ENCODE results near the gene PIK3C2G.

The PIK3C2G gene

GRCh38 chr12:18355429-18355828 is 94.1 kb downstream of the PIK3C2G start:
- no peak for DNase-seq

DNA sequence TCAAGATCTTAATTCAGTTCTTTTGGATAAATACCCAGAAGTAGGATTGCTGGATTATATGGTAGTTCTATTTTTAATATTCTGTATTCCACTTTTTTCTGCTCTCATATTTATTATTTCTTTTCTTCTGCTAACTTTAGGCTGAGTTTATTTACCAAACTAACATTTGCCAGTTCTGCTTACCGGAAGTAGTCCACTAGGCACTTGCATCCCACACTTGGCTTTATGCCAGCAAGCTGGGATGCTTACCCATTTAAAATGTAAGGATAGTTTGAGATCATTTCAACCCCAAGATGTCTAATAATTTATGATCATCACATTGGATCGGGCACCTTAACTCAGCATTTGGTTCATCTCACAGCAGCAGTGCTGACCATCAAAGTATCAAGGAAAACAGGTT is 96.8 kb downstream of the PIK3C2G start:
- DNase-seq = no peak

- no peak for DNase-seq
Measured at GRCh38 chr12:18358930-18359329, 97.6 kb downstream of the PIK3C2G start.

- DNase-seq = no peak
Measured at GRCh38 chr12:18361433-18361832, 100.1 kb downstream of the PIK3C2G start.

- no peak for DNase-seq
Measured at GRCh38 chr12:18363321-18363720, 102.0 kb downstream of the PIK3C2G start.

GRCh38 chr12:18368594-18368993 is 107.3 kb downstream of the PIK3C2G start:
- DNase-seq = no peak

DNA sequence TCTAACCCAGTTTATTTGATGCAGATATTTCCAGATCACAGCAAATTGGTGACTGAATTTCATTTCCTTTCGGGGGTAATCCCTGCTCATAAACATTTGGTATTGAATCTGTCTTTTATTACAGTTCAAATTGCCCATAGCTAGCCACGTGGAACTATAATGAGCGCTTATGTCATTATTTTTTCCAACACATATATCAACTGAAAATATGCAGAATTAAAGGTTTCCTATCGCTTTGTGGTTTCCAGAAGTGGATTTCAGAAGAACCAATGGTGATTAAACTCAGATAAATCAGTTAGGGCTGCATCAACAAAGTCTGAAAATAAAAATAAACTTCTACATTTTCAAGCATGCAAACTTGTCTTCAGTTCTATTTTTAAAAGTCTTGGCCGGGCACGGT is 111.9 kb downstream of the PIK3C2G start:
- DNase-seq = no peak

DNA sequence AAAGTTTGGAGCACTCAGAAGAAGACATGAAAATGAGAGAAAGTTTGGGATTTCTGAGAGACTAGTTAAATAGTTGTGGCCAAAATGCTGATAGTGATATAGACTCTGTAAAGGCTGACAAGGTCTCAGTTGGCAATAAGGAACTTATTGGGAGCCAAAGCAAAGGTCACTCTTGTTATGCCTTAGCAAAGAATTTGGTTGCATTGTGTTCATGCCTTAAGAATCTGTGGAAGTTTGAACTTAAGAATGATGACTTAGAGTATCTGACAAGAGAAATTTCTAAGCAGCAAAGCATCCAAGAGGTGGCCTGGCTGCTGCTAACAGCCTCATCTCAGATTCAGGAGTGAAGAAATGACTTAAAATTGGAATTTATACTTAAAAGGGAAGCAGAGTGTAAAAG is 113.8 kb downstream of the PIK3C2G start:
- DNase-seq = no peak

- no peak for DNase-seq
Measured at GRCh38 chr12:18375583-18375982, 114.3 kb downstream of the PIK3C2G start.

- DNase-seq = no peak
Measured at GRCh38 chr12:18382236-18382885, 121.0 kb downstream of the PIK3C2G start.

- no peak for DNase-seq
Measured at GRCh38 chr12:18383203-18383602, 121.9 kb downstream of the PIK3C2G start.

DNA sequence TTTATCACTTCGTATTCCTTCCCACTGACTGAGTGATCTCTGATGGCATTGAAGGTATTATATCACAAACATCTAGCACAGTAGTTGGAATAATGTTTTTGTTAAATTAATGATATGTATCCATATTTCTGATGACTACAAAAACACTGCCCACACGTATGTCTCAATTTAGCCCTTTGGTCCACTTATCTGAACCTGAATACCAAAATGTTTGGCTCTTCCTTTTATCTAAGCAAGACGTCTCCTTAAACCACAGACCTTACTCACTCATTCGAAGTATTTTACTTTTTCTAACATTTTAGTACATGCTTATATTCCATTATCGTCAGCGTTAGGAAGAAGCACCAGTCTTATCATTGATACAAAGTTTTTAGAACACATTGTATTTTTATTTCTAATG is 126.4 kb downstream of the PIK3C2G start:
- no peak for DNase-seq

DNA sequence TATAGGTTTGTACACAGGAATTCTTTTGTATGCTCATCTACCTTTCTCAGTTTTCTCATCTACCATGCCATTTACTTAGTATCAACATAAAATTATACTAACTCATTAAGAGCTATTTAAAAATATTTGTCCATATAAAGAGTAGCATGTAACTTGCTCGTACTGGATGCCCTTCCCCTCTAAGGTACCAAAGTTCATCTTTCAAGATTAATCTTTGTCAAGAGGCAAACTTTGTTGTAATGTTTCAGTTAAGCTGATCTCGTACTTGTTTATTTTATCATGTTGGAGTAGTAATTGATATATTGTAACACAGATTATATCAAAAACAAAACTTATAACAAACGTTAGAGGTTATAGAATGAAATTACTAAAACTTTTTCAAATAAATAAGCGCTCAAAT is 128.5 kb downstream of the PIK3C2G start:
- DNase-seq = no peak

DNA sequence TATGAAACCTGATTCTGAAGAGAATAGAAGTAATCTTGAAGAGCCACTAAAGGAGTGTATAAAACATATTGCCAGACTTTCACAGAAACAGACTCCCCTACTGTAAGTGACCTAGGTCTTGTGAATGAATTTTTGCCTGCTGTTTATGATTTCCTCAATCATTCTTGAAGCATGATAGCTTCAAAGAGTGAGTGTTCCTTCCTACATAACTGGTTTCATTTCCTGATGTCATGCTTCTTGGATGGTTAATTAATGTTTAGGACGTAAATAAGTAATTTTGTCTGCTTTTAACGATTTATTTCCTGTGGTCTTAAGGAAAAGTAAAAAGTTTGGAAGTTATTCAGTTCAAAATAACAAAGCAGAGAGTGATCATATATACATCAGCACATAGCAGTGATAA is 129.8 kb downstream of the PIK3C2G start:
- no peak for DNase-seq

DNA sequence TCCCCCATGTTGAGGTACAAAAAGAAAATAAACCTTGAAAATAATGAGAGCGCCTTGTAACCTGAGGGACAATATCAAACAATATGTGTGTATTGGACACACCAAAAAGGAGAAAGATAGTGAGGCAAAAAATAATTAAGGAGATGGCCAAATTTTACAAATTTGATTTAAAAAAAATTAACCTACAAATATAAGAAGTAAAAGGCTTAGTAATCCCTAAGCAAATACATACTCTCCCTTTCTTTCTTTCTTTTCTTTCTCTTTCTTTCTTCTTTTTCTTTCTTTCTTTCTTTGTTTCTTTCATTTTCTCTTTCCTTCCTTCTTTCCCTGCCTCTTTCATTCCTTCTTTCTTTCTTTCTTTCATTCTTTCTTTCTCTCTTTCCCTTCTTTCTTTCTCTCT is 133.4 kb downstream of the PIK3C2G start:
- DNase-seq = no peak

- DNase-seq = no peak
Measured at GRCh38 chr12:18400186-18400585, 138.9 kb downstream of the PIK3C2G start.

GRCh38 chr12:18402872-18403611 is 141.7 kb downstream of the PIK3C2G start:
- no peak for DNase-seq

- no peak for DNase-seq
Measured at GRCh38 chr12:18411453-18411852, 150.1 kb downstream of the PIK3C2G start.

DNA sequence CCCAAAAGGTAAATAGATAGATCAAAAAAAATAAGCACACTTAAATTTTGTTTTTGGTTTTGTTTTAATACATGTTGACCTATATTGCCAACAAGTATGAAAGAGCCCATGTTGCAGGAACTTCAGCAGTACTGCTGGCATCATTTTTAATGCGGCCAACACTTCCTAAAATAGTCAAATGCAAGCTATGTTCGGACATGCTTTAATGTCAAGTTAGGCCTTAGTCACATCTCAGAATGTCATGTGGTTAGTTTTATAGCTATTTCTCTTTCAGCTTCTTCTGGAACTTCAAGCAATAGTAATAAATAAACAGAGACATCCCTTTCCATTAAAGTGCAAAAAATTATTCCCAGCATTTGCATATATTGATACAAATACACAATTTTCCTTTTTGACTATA is 153.4 kb downstream of the PIK3C2G start:
- no peak for DNase-seq

DNA sequence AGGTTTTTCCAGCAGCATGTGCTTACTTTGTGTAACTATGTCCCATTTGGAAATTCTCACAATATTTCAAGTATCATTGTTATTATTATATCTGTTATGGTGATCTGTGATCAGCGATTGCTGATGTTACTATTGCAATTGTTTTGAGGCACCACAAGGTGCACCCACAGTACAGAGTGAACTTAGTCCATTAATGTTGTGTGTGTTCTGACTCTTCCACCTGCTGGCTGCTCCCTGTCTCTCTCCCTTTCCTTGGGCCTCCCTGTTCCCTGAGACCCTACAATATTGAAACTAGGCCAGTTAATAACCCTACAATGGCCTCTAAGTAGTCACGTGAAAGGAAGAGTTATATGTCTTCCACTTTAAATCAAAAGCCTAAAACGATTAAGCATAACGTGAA is 153.9 kb downstream of the PIK3C2G start:
- no peak for DNase-seq

GRCh38 chr12:18416412-18416811 is 155.1 kb downstream of the PIK3C2G start:
- no peak for DNase-seq

GRCh38 chr12:18419311-18419710 is 158.0 kb downstream of the PIK3C2G start:
- no peak for DNase-seq

DNA sequence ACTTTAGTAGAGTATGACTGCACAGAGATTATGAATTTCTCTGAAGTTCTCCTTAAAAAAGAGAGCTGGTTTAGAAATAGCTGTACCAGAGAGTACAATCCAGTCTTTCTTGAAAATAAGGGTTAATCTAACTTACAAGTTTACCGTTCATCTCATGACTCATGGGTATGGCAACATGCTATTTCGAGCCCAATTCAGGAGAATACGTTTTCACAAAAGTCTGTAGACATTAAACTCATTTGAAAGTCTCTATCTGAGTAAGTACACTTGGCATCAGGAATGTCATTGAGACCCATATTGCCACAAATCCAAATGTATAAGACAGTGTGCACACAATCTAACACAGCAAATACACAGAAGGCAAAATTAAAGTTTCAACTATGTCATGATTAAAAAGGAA is 160.5 kb downstream of the PIK3C2G start:
- DNase-seq = no peak

GRCh38 chr12:18422871-18423270 is 161.6 kb downstream of the PIK3C2G start:
- DNase-seq = no peak

DNA sequence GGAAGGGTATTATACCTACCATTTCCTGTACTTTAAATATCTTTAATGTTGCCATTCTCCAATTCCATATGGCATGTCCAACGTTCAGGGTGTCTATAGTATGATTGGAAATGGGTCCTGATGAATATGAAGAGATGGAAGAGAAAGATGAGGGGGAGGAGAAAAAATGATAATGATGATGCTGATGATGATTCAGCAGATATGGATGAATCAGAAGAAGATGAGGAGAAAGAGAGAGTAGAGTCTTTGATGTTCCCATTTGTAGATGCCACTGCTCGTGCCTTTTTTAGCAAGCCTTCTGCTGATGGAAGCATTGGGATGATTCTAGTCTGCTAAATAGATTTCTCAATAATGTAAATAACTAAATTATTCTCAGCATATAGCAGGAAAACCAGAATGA is 163.5 kb downstream of the PIK3C2G start:
- no peak for DNase-seq
